GM18951 (cell line): ENCODE measurements around the gene MACROD1.

Experiments
- POLR2A ChIP-seq: IDR thresholded peaks from 4 replicates; pipeline ENCODE4 v1.6.1; 2011; ENCODE audit warnings: mild to moderate bottlenecking; ENCODE audit not compliant: insufficient read length, insufficient read depth; ENCODE audit errors: extremely low read depth
- in situ Hi-C: fragments of 300-500 bp; cut with MboI; formaldehyde crosslinking; loops from one replicate; pipeline ENCODE4 v1.12.0; 2022; ENCODE audit warnings: low sequenced_read_pairs, mixed read lengths, inconsistent platforms; ENCODE audit not compliant: unreplicated experiment

Gene MACROD1

DNA sequence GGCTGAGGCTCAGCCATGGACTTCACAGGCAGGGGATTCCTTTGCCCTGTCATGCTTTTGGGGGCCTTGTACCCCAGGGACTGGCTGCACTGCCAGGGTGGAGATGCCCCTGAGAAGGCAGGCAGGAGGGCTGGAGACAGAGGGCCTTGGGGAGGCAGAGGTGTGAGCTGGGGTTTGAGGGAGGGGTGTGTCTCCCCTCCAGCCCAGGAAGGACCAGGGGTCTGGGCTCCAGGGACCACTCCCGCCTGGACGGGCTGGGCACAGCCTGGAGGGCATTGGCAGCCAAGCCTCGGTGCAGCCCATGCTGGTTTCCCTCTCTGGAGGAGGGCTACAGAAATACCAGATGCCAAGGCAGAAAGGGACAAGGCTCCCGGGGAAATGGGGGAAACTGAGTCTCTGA is 160.2 kb downstream of the MACROD1 start:
- TF ChIP-seq POLR2A = no peak
- in situ Hi-C loops = no loop called here

DNA sequence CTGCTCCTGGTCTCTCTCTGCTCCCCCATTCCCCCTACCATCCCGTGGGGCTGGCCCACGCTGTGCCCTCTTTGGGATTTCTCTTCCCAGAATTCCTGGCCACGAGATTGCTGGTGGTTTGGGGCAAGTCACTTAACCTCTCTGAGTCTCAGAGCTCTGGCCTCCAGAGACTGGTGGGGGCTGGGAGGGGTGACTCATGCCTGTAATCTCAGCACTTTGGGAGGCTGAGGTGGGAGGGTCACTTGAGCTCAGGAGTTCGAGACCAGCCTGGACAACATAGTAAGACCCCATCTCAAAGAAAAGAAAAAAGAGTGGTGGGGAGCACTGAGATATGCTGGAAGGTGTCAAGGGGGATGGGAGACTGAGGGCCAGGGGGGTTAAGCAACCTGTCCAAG is 161.3 kb downstream of the MACROD1 start:
- in situ Hi-C loops = no loop called here
- TF ChIP-seq POLR2A = no peak

DNA sequence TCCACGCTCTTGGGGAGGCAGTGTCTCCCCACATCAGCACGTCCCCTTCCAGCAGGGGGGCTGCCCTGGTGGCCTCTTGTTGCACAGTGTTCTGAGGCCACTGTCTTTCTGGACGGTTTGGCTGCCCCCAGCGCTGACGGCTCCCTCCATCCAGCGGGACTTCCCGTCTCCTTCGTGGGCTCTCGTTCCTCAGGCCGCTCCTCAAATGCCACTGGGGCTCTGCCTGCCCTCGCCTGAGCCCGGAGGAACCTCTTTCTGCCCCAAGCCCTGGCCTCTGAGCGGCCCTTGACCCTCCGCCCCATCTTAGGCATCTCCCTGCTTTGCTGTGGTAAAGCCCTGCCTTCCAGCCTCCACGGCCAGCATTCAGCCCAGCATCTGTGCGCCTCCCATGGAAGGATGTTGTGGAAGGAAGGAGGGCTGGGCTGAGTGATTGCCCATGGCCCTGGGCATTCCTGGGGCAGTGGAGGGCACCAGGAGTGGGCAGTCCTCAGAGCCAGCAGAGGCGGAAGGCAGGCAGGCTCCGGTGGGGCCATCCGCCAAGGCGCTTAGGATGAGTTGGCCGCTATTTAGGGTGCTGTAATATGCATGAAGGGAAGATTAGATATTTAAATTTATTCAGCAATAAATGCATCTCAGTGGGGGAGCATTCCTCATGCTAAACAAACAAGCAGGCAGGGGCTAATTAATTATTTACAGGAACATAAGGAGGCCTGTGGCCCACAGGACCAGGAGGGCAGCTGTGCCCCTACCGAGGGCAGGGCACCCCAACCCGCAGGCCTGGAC is 161.9 kb downstream of the MACROD1 start:
- in situ Hi-C loops = no loop called here
- no peak for TF ChIP-seq POLR2A

- in situ Hi-C loops = no loop called here
- no peak for TF ChIP-seq POLR2A
Observed at GRCh38 chr11:64001484-64002420, 164.2 kb downstream of the MACROD1 start.

DNA sequence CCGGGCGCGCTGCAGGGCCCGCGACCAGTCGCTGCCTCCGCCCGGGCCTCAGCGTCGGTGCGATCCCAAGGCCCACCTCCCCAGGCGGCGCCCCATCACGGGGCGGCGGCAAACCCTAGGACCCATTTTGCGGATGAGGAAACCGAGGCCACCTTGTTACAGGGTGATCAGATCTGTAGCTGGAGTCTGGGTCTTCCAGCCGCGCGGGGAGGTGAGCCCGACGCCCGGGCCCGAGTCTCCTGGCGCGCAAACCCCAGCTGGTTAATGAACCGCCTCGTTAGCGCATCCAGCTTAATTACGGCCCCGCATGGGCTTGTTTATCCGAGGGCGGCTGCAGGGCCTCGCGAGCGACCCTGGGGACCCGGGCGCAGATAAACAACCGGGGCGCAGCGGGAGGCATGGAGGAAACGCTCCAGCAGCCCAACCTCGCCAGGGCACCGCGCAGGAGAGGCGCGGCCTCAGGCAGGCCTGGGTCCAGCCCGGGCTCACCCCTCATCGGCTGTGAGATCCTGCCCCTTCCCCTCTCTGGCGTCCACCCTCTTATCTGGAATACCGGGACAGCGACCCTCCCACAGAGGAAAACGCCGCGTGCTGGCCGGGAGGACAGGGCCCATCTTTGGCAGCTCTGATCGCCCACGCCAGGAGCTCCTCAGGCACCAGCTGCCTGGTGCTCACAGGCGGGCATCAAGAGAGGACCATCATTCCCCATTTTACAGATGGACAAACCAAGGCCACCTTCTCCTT is 165.0 kb downstream of the MACROD1 start:
- in situ Hi-C loops = no loop called here

DNA sequence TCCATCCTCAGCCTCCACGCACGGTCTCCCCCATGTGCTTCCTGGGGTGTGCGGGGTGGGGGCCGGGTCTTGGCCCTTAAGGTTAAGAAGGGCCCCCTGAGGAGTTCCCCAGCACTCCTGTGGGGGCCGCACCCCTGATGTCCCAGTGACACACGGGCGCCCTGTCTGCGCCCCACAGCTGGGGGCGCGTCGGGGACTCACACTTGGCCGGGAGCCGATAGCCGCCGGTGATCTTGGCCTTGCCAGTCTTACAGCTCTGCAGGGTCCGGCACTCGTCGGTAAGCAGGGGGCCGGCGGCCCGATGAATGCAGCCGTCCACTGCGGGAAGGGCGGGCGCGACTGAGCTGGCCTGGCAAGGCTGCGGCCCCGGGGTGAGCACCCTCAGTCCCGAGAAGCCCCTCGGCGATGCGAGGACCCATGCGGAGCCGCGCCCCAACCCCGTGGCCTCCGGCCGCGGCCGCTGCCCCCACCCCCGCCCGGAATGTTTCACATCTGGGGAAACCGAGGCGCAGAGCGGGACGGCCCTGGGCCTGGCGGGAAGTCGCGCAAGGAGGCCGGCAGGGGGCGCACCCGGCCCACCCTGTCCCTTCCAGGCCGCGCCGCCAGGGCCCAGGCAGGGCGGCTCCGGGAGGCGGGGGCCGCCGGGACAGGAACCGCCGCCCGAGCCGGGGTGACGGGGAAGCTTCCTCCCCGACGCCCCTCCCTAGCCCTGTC is 165.7 kb downstream of the MACROD1 start:
- TF ChIP-seq POLR2A = no peak
- in situ Hi-C loops = no loop called here

More for the DNA sequence above, 165.0 kb downstream of the MACROD1 start:
- TF ChIP-seq POLR2A = no peak

GRCh38 chr11:63999349-64000025 is 166.4 kb downstream of the MACROD1 start:
- in situ Hi-C loops = no loop called here
- no peak for TF ChIP-seq POLR2A

GRCh38 chr11:63998558-63999348 is 167.2 kb downstream of the MACROD1 start:
- TF ChIP-seq POLR2A = no peak
- in situ Hi-C loops = no loop called here

DNA sequence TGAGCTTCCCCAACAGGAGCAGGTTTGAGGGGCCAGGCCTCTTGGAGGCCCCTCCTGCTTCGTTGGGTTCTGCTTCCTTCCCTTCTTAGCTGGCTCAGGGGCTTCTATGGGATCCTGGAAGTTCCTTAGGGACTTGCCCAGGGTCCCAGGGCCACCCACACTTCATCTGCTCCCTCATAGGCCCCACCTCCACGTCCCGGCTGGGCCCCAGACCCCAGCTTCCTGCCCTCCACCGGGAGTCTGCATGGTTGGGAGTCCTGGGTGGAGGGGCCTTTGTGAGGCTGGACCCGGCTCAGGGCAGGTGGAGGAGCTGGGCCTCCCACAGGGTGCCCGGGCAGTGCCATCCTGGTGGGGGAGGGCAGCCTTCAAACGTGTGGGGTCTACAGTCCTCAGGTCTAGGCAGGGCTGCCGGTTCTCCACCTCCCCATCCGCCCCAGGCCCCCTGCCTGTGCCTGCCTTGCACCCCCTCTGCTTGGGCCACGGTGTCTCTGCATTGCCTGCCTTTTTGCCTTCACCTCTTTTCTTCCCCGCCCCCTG is 168.0 kb downstream of the MACROD1 start:
- TF ChIP-seq POLR2A = no peak
- in situ Hi-C loops = no loop called here

GRCh38 chr11:63997104-63997700 is 168.7 kb downstream of the MACROD1 start:
- TF ChIP-seq POLR2A = no peak
- in situ Hi-C loops = no loop called here

DNA sequence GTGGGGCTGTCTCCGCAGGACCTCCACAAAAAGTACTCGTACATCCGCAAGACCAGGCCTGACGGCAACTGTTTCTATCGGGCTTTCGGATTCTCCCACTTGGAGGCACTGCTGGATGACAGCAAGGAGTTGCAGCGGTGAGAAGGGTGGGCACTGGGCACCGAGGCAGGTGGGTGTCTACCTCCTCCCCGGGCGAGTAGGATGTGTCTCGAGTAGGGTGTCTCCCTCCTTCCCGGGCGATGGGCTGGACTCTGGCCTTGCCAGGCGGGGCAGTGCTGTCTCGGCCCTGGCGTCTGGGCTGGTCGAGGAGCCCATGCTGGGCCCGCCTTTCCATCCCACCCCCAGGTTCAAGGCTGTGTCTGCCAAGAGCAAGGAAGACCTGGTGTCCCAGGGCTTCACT is 169.4 kb downstream of the MACROD1 start:
- in situ Hi-C loops = no loop called here
- no peak for TF ChIP-seq POLR2A
